T-helper 22 cell (primary cell): ENCODE results near the gene TPI1.
"Not testable (repeated sequence)": the region's sequence is repeated elsewhere in the genome, so short reads cannot be mapped to it uniquely, and the experiment has no call there.

Experiments
- DNase-seq: peaks from one replicate; pipeline ENCODE4 v3.0.0-alpha.2; 2020; ENCODE audit warnings: low read depth

Gene TPI1

DNA sequence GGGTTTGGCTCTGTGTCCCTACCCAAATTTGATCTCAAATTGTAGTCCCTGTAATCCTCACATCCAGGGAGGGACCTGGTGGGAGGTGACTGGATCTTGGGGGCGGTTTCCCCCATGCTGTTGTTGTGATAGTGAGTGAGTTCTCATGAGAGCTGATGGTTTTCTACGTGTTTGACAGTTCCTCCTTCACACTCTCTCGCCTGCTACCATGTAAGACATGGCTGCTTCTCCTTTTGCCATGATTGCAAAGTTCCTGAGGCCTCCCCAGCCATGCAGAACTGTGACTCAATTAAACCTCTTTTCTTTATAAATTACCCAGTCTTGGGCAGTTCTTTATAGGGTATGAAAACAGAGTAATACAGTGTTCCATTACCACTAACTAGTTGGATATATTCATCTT lies 27.0 kb downstream of the TPI1 start:
- DNase-seq: no peak

DNA sequence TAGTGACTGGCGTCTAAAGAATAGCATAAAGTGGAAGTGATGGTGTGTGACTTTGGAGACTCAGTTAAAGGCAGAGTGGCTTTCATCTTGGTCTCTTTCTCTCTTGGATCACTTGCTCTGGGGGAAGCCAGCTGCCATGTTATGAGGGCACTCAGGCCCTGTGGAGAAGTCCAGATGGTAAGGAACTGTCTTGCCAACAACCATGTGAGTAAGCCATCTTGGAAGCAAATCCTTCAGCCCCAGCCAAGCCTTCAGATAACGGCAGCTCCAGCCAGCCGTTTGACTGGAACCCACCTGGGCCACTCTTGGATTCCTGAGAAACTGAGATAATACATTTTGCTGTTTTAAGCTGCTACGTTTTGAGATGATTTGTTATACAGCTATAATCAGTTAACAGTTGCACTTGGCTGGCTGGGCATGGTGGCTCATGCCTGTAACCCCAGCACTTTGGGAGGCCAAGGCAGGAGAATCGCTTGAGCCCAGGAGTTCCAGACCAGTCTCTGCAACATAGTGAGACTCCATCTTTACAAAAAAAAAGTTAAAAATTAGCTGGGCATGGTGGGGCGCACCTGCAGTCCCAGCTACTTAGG lies 29.6 kb downstream of the TPI1 start:
- DNase-seq: no peak

DNA sequence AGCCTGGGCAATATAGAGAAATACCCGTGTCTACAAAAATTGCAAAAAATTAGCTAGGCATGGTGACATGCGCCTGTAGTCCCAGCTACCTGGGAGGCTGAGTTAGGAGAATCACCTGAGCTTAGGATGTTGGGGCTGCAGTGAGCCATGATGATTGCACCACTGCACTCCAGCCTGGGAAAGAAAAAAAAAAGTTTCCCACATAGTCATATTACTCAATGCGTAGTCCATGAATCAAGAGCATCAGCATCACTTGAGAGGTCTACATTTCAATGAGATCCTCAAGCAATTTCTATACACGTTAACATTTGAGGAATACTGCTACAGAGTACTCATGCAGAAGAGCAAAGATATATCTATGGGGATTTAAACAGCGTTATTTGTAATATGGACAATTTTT lies 32.1 kb downstream of the TPI1 start:
- DNase-seq: no peak

DNA sequence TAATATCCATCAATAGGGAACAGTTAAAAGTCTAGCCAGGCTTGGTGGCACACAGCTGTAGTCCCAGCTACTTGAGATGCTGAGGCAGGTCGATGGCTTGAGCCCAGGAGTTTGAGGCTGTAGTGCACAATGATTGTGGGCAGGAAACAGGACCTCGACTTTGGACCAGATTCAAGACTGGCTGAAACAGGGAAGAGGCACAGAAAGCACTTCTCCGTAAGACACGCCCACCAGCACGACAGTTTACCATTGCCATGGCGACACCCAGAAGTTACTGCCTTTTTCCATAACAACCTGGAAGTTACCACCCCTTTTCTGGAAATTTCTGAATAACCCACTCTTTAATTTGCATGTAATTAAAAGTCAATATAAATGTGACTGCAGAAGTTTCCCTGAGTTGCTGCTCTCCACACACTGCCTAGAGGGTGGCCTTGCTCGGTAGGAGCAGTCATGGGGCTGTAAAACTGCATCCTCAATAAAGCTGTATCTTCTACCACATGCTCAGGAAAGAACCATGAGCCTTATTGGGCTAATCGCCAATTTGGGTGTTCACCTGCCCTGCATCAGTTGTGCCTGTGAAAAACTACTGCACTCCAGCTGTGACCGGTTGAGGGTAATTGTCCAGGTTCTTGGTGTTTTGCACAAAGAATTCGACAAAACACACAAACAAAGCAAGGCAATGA lies 32.6 kb downstream of the TPI1 start:
- no peak for DNase-seq

DNA sequence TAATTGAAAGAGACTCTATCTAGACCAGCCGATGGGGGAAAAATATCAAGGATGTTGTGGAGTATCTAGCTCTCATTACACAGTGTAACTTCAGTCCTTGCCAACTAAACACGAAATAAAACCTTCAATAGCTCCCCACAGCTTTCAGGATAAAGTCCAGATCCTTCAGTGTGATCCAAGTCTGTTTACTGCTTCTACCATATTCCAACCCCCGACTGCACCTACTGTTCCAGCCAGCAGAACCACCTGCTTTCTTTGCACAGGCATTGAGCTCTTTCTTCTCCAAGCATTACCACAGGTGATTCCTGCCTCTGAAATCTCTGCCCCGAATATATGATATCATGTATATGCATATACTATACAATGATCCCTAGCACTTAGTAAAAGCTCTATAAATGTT lies 35.1 kb downstream of the TPI1 start:
- DNase-seq: no peak

DNA sequence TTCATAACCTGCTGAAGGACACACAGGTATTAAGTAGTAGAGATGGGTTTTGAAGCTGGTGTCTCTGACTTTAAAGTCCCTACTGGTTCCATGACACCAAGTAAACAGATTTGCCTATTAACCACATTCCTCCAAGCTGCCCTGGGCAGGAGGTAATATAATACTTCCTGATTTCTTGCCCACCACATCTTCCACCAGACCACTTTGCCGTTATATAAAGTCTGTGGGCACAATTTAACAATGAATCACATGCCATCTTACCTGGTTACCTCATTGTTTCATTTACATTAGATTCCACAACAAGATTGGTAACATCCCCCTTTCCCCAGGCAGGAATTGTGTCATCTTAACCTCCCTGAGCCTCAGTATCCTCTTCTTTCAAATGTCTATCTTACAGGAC lies 36.4 kb downstream of the TPI1 start:
- DNase-seq: no peak

DNA sequence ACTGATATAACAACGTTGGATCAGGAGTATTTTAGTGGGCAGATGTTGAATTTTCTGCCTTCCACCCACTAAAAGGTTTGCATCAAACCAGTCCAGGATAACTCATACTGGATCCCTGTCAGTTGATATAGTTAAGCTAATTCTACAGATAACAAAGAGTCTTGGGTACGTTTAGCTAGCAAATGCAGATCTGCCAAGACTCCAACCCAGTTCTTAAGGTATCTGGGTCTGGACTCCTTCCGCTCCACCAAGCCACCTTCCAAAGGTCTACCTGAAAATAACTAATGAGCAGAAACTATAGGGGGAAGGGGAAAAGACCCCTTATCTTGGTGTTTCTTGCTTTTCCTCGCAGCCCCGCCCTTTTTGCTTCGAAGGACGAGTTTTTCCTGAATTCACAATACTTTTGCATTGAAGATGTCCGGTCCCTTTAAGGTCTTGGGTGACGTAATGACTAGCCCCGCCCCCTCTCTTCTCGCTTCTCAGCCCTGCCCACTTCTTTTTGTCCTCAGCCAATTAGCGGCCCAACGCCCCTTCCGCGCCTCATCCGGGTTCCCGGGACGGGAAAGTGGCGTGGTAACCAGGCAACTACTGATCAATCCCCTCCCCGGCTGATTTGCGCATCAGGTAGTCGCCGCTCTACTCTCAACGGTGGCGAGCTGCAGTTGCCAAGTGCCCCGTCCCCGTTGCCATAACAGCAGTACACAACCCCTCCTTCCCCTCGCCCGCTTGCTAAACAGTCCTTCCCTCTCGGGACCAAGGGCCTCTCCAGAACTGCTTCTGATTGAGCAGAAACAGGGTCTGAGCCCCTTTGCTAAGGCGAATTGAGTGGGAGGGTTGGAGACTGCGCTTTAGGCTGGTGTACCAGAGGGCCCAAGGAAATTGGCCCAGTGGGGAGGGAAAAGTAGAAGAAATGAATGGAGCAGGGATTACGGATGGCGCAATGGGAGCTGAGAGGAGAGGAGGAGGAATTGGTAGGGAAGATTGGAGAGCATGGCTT lies 37.2 kb downstream of the TPI1 start, which contains the start of gene LRRC23:
TSS of gene LRRC23 (plus strand) at position 543 of the 997 bp plus-strand sequence. CDS start 812 bp downstream, outside the sequence.
- peak; percentile 98 for DNase-seq

DNA sequence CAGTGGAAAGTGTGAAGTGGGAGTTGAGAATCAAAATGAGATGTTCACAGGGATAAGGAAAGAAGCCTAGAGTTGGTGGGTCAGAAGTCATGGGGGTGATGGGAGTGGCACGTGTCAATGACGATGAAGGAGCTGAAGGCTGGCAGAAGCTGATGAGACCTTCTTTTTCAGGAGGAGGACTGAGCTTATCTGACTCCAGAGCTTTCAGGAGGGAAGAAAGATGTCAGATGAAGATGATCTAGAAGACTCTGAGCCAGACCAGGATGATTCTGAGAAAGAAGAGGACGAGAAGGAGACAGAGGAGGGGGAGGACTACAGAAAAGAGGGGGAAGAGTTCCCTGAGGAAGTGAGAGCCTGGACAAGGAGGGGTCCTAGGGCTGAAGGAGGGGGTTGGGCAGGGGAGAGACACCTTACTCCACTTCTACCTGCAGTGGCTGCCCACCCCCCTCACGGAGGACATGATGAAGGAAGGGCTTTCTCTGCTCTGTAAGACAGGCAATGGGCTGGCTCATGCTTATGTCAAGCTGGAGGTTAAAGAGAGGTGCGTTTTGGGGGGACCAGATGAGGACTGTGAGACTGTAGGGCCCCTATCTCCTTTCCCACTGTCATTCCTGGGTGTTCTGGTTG lies 38.2 kb downstream of the TPI1 start:
- no peak for DNase-seq

DNA sequence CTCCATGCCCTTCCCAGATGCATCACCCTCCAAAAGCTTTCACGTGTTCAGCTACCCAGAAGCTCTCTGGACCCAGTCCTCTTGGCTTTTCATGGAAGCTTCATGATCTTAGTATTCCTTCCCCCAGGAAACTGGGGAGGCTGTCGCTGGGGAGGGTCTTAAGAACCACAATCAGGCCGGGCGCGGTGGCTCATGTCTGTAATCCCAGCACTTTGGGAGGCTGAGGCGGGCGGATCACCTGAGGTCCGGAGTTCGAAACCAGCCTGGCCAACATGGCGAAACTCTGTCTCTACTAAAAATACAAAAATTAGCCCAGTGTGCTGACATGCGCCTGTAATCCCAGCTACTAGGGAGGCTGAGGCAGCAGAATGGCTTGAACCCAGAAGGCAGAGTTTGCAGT lies 40.8 kb downstream of the TPI1 start:
- not testable (repeated sequence) for DNase-seq

DNA sequence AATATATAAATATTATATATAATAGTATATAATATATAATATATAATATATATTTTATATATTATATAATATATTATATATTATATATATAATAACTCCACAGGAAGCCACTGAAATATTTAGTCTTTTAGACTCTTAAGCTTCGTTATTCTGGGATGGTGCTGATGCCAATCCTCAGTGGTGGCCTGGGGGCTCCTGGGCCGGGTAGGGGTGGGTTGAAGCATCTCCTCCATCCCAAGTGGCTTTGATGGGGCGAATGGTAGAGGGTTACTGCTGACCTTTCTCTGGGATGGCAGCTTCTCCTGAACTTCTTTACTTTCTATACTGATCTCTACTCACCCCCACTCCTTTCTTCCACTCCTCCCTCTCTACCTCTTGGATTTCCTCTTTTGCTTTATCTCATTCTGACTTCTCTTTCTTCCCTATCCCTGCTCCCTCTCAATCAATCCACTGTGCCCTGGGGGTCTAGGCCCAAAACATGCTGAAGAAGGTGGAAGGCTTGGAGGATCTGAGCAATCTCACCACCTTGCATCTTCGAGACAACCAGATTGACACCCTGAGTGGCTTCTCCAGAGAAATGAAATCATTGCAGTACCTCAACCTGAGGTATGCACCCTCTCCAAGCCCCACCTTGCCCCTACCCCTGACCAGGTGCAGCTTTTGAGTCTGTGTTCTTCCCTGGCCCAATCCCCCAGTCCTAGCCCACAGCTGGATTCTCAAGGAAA lies 42.3 kb downstream of the TPI1 start:
- no peak for DNase-seq

DNA sequence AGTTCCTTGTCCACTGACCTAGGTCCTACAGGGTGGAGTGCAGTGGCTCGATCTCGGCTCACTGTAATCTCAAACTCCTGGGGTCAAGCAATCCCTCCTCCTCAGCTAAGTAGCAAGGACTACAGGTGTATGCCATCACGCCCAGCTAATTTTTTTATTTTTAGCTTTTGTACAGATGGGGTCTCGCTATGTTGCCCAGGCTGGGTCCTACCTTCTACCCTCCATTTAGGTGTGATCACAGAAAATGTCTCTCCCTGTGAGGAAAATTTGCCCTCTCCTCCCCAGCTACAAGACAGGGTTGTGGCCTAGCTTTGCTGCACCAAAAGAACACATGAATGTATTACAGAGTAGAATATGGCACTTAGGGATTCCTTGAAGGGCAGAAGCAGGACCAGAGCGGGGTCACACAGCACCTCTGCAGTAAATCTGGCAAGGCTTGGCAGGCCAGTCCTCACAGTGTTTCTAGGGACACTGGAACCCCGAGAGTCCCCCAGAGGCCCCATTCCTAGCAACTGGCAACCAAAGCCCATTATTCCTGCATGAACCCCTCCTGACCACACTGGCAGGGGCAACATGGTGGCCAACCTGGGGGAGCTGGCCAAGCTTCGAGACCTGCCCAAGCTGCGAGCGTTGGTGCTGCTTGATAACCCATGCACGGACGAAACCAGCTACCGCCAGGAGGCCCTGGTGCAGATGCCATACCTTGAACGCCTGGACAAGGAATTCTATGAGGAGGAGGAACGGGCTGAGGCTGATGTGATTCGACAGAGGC lies 45.0 kb downstream of the TPI1 start:
- no peak for DNase-seq

DNA sequence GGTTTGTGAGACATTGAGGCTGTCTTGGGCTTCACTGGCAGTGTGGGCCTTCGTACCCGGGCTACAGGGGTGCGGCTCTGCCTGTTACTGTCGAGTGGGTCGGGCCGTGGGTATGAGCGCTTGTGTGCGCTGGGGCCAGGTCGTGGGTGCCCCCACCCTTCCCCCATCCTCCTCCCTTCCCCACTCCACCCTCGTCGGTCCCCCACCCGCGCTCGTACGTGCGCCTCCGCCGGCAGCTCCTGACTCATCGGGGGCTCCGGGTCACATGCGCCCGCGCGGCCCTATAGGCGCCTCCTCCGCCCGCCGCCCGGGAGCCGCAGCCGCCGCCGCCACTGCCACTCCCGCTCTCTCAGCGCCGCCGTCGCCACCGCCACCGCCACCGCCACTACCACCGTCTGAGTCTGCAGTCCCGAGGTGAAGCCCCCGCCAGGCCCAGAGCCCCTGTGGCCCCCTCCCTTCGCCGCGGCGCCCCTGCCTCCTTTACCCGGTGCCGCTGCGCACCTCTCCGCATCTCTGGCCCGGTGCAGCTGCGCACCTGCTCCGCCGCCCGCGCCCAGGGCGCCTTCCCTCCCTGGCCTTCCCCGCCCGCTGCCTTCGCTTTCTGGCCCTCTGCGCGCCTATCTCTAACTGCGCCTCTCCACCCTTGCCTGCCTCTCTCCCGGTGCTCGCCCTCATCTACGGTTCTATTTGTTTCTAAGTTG lies 47.1 kb downstream of the TPI1 start, which contains the start of gene ENO2:
TSS of gene ENO2 (plus strand) at position 335 of the 701 bp plus-strand sequence. CDS start 1,253 bp downstream, outside the sequence.
- peak; percentile 82 for DNase-seq

DNA sequence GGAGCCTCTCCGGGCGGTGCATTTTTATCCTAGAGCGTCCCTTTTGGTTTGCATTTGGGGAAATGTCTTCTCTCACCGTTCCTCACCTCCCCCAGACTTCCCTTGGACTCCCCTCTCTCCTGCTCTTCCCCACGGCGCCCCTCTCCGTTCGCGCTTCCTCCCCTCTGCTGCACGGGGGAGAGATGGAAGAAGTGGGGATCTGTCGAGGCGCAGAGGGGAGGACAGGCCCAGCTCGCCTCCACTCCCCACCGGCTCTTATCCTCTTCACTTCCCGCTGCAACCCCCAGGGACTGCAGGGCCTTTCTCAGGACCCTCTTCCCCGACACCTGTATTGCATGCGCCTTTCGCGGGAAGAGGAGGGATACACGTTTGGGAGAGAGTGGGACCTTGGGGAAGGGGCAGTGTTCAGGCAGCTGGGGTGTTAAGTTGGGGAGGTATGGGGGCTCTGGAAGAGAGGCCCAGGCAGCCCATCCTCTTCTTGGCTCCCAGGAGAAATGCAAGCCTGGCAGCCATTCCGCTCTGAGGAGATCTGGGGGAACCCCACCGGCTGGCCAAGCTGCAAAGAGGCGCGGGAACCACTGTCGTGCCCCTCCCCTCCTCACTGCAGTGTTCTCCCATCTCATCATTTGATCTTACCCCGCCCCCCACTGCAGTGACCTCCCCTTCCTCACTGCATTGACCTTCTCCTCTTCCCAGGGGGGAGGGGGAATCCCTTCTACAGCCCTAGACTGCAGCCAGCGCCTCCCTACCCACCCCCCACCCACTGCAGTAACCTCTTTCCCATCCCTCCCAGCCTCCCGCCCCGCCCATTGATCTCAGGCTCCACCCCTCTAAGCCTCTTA lies 47.8 kb downstream of the TPI1 start:
- no peak for DNase-seq

DNA sequence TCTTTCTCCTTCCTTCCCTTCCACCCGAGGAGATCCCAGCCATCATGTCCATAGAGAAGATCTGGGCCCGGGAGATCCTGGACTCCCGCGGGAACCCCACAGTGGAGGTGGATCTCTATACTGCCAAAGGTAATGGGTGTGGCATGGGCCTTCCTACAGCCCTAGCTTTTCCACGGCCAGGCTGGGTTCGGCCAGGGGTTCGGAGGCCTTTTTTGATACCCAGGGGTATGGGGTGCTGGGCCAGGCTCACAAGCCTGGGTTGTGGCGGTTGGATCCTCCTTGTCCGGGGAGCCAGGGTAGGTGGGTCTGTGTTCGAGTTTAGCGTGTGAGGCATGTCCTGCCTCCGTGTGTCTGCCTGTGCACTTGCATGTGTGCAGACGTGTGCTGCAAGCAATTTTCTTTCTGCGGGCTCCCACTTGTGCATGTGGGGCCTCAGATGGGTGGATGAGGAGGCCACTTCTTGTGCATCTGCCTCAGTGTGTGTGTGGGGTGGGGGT lies 48.5 kb downstream of the TPI1 start:
- DNase-seq: no peak

DNA sequence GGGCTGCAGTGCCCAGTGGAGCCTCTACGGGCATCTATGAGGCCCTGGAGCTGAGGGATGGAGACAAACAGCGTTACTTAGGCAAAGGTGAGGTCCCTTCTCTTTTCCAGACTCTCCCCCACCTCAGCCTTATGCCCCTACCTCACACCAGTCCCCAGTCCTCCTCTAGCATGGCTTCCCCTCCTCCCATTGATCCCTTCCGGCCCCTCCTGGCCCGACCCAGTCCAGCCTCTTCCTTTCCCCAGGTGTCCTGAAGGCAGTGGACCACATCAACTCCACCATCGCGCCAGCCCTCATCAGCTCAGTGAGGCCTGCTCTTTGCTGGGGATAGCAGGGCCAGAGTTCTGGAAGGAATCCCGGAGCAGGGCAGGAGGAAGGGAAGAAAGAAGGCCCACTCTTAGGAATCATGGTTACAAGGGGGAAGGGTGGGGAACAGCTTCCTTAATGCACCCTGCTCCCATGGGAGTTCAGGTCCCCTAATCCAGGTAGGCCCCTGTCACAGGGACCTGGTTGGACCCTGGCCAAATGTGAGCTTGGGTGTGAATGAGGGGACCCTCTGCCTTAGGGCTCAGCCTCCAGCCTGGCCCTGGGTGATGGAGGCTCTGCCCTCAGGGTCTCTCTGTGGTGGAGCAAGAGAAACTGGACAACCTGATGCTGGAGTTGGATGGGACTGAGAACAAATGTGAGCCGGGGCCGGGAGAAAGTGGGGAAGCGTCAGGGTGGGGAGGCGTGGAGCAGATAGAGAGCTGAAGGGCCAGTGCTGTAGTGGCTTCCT lies 49.3 kb downstream of the TPI1 start:
- no peak for DNase-seq

DNA sequence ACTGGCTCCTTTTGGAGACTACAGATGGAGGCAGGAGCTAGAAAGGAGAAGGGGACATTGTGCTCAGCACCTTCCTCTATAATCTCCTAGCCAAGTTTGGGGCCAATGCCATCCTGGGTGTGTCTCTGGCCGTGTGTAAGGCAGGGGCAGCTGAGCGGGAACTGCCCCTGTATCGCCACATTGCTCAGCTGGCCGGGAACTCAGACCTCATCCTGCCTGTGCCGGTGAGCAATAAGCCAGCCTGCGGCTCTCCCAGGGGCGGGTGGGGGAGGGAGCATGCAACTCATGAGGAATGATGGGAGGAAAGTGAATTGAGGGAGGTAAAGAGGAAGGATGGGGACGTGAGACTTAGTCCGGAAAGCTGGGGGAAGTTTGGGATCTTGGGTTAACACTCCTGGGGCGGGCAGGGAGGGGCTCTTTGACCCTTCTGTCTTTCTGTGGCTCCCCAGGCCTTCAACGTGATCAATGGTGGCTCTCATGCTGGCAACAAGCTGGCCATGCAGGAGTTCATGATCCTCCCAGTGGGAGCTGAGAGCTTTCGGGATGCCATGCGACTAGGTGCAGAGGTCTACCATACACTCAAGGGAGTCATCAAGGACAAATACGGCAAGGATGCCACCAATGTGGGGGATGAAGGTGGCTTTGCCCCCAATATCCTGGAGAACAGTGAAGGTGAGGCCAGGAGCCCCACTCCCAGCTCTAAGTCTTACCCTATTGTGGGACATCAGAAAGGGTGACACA lies 50.3 kb downstream of the TPI1 start:
- DNase-seq: no peak

DNA sequence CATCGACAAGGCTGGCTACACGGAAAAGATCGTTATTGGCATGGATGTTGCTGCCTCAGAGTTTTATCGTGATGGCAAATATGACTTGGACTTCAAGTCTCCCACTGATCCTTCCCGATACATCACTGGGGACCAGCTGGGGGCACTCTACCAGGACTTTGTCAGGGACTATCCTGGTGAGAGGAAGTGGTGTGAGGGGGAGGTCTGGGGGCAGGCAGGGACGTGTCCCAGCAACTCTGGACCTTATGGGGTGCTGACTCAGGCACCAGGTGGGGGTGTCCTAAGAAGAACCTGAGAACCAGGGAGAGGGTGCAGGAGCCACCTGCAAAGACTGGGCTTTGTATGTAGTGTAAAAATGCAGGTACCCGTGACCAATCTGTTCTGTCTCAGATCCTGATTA lies 52.3 kb downstream of the TPI1 start:
- DNase-seq: no peak
